Measurements from ENCODE around the gene INPPL1. TPM values are rescaled to one million over a fixed set of nuclear protein-coding genes. Genes with fewer than 3 reads are reported as not detected.

Gene INPPL1
- total and polyA plus RNA-seq, 2 donors from 2014 or later = 39.9 to 120 TPM

DNA sequence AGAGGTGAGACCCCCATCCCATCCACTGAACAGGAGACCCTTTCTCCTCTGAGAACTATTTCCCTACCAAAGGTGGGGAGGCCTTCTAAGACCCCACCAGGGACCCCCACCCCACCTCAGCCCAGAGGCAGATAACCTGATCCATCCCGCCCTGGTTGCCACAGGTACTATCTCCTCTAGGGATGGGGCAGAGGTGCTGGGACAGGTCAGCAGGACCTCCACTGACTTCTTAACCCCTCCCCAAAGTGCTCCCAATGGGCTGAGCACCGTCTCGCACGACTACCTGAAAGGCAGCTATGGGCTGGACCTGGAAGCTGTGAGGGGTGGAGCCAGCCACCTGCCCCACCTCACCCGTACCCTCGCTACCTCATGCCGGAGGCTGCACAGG, 4.3 kb downstream of the INPPL1 start:
- DNase-seq = peak in 1 of 5 donors; percentile 2
- TF ChIP-seq, protein P1, sequence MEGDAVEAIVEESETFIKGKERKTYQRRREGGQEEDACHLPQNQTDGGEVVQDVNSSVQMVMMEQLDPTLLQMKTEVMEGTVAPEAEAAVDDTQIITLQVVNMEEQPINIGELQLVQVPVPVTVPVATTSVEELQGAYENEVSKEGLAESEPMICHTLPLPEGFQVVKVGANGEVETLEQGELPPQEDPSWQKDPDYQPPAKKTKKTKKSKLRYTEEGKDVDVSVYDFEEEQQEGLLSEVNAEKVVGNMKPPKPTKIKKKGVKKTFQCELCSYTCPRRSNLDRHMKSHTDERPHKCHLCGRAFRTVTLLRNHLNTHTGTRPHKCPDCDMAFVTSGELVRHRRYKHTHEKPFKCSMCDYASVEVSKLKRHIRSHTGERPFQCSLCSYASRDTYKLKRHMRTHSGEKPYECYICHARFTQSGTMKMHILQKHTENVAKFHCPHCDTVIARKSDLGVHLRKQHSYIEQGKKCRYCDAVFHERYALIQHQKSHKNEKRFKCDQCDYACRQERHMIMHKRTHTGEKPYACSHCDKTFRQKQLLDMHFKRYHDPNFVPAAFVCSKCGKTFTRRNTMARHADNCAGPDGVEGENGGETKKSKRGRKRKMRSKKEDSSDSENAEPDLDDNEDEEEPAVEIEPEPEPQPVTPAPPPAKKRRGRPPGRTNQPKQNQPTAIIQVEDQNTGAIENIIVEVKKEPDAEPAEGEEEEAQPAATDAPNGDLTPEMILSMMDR (IDR thresholded peaks at IDR 0.05; ENCODE audit: borderline replicate concordance, extremely low read depth, insufficient read depth) = no peak
- FAIRE-seq = no peak
- intact Hi-C loops (cut with DNase I) = no loop called here
- Histone ChIP-seq H3K4me1 (ENCODE audit: control insufficient read depth in 2 of 3, insufficient read depth in 2 of 3, low read depth in 1 of 3, low read length in 3 of 3) (peaks cover 0 to 13% (median 5%) of the 10 kb centered on the region in 3 donors), H3K9me3 (ENCODE audit: control insufficient read depth in 2 of 3, insufficient read depth in 1 of 3, low read length in 3 of 3) (no peaks in the 10 kb centered on the region), H3K36me3 (ENCODE audit: control insufficient read depth in 2 of 3, insufficient read depth in 3 of 3, low read length in 3 of 3) (peaks cover 8 to 56% (median 39%) of the 10 kb centered on the region in 3 donors), H3K9ac (ENCODE audit: low read length in 3 of 3) (no peak overlapping the region), H3K27ac (ENCODE audit: low read depth in 2 of 2, low read length in 2 of 2) (no peak overlapping the region), H3K27me3 (ENCODE audit: control insufficient read depth, insufficient read depth, low read length) (no peaks in the 10 kb centered on the region), H3K4me3 (ENCODE audit: low read length in 3 of 3) (no peak overlapping the region)

DNA sequence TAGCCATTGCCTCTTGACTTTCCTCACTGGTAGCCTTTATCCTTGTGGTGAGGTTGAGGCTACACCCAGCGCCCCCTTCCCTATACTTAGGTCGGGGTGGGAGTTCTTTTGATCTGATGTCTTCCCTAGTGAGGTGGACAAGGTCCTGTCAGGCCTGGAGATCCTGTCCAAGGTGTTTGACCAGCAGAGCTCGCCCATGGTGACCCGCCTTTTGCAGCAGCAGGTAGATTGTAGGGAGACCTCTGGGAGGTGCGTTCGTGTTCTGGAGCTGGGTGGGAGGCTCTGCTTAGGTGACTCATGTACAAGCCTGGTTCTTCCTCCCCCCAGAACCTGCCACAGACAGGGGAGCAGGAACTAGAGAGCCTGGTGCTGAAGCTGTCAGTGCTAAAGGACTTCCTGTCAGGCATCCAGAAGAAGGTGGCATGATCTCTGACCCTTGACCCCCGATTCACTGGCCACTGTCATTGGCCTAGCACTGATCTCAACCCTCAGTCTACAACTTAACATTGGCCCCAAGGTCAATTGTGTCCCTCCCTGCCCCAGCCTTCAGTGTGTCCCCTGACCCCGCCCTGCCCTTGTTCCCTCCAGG, 4.9 kb downstream of the INPPL1 start:
- H3K4me1 ChIP-seq (ENCODE audit: control insufficient read depth in 2 of 3, insufficient read depth in 2 of 3, low read depth in 1 of 3, low read length in 3 of 3) = peaks cover 0 to 13% (median 5%) of the 10 kb centered on the region in 3 donors
- H3K36me3 ChIP-seq (ENCODE audit: control insufficient read depth in 2 of 3, insufficient read depth in 3 of 3, low read length in 3 of 3) = peaks cover 9 to 60% (median 44%) of the 10 kb centered on the region in 3 donors
- TF ChIP-seq, protein P1 (IDR thresholded peaks at IDR 0.05; ENCODE audit: borderline replicate concordance, extremely low read depth, insufficient read depth) = no peak
- H3K9me3 ChIP-seq (ENCODE audit: control insufficient read depth in 2 of 3, insufficient read depth in 1 of 3, low read length in 3 of 3) = no peaks in the 10 kb centered on the region
- H3K27ac ChIP-seq (ENCODE audit: low read depth in 2 of 2, low read length in 2 of 2) = no peak overlapping the region
- H3K9ac ChIP-seq (ENCODE audit: low read length in 3 of 3) = no peak overlapping the region
- FAIRE-seq = no peak
- no peaks in the 10 kb centered on the region for H3K27me3 ChIP-seq (ENCODE audit: control insufficient read depth, insufficient read depth, low read length)
- peak in 1 of 5 donors; percentile 5 for DNase-seq
- intact Hi-C loops (cut with DNase I) = no loop called here
- H3K4me3 ChIP-seq (ENCODE audit: low read length in 3 of 3) = no peak overlapping the region

DNA sequence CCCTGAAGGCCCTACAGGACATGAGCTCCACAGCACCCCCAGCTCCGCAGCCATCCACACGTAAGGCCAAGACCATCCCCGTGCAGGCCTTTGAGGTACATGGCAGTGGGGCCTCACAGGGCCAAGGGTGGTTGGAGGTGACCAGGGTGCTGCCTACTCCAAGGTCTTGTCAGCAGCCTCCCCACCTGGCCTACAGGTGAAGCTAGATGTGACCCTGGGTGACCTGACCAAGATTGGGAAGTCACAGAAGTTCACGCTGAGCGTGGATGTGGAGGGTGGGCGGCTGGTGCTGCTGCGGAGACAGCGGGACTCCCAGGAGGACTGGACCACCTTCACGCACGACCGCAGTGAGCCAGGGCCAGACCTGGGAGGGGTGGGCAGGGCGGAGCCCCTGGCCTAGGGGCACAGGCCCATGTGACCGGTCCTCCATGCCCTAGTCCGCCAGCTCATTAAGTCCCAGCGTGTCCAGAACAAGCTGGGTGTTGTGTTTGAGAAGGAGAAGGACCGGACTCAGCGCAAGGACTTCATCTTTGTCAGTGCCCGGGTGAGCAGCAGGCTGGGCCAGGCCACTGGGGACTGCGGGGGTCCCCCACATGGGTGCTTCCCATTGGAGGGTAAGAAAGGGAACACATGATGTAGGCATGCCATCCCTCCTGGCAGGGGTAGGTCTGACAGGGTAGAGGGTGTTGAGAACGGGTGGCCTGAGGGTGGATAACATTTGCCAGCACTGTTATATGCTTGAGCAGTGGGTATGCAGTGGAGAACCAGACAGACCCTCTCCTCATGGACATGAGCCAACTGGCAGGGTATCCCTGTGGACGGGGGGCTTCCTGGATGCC, 5.6 kb downstream of the INPPL1 start:
- H3K4me1 ChIP-seq (ENCODE audit: control insufficient read depth in 2 of 3, insufficient read depth in 2 of 3, low read depth in 1 of 3, low read length in 3 of 3) = peaks cover 0 to 12% (median 5%) of the 10 kb centered on the region in 3 donors
- H3K27ac ChIP-seq (ENCODE audit: low read depth in 2 of 2, low read length in 2 of 2) = no peak overlapping the region
- no peak overlapping the region for H3K9ac ChIP-seq (ENCODE audit: low read length in 3 of 3)
- no peak overlapping the region for H3K4me3 ChIP-seq (ENCODE audit: low read length in 3 of 3)
- H3K36me3 ChIP-seq (ENCODE audit: control insufficient read depth in 2 of 3, insufficient read depth in 3 of 3, low read length in 3 of 3) = peaks cover 9 to 67% (median 49%) of the 10 kb centered on the region in 3 donors
- no peaks in the 10 kb centered on the region for H3K9me3 ChIP-seq (ENCODE audit: control insufficient read depth in 2 of 3, insufficient read depth in 1 of 3, low read length in 3 of 3)
- intact Hi-C loops (cut with DNase I) = no loop called here
- peak in 2 of 5 donors; percentile 8 to 61 for DNase-seq
- H3K27me3 ChIP-seq (ENCODE audit: control insufficient read depth, insufficient read depth, low read length) = no peaks in the 10 kb centered on the region
- TF ChIP-seq, protein P1 (IDR thresholded peaks at IDR 0.05; ENCODE audit: borderline replicate concordance, extremely low read depth, insufficient read depth) = no peak
- FAIRE-seq = no peak

Measured in kidney (tissue), 14 donors.